ENCODE results near the gene RBMS3. TPM values are rescaled to one million over a fixed set of nuclear protein-coding genes. Genes with fewer than 3 reads are reported as not detected.

Gene RBMS3
- total RNA-seq, 1 experiment from 2014 or later: 7.4 TPM

DNA sequence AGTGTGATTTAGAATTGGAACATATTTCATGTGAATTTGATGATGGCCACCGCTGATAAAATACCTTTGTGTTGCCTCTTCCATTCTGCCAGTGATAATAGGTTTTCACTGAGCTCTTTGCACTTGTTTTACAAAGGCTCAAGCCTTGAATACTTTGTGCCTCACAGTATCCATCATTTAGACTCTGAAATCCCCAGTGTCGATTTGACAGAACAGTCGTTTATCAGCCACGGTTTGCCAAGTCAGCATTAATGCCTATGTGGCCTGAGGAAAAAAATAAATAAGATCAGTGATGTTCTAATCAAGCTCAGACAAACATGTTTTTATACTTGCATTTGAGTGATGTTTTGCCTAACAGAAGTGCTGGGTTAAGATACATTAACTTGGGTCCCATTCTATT is 399.1 kb downstream of the RBMS3 start:
- Mint-ChIP-seq H3K27me3 (ENCODE audit: insufficient read depth, unreplicated experiment) (no peaks in the 10 kb centered on the region), H3K27ac (ENCODE audit: unreplicated experiment) (no peak overlapping the region), H3K36me3 (ENCODE audit: insufficient read depth, unreplicated experiment) (peaks cover 15% of the 10 kb centered on the region), H3K4me1 (ENCODE audit: low read depth, unreplicated experiment) (peaks cover 17% of the 10 kb centered on the region), H3K4me3 (ENCODE audit: unreplicated experiment) (no peak overlapping the region), H3K9me3 (ENCODE audit: unreplicated experiment) (peaks cover under 1% of the 10 kb centered on the region)
- TF ChIP-seq, protein P1, sequence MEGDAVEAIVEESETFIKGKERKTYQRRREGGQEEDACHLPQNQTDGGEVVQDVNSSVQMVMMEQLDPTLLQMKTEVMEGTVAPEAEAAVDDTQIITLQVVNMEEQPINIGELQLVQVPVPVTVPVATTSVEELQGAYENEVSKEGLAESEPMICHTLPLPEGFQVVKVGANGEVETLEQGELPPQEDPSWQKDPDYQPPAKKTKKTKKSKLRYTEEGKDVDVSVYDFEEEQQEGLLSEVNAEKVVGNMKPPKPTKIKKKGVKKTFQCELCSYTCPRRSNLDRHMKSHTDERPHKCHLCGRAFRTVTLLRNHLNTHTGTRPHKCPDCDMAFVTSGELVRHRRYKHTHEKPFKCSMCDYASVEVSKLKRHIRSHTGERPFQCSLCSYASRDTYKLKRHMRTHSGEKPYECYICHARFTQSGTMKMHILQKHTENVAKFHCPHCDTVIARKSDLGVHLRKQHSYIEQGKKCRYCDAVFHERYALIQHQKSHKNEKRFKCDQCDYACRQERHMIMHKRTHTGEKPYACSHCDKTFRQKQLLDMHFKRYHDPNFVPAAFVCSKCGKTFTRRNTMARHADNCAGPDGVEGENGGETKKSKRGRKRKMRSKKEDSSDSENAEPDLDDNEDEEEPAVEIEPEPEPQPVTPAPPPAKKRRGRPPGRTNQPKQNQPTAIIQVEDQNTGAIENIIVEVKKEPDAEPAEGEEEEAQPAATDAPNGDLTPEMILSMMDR (IDR thresholded peaks at IDR 0.05; ENCODE audit: insufficient read depth in 1 of 2, low read depth in 1 of 2, low read length in 1 of 2, severe bottlenecking in 1 of 2, unreplicated experiment in 1 of 2): no peak
- Histone ChIP-seq H3K4me3 (ENCODE audit: low read depth, low read length) (no peak overlapping the region), H3K4me1 (peaks cover 31% of the 10 kb centered on the region), H3K36me3 (ENCODE audit: control insufficient read depth, insufficient read depth, low read length) (no peaks in the 10 kb centered on the region), H3K9me3 (peaks cover 5% of the 10 kb centered on the region; the same call in 1 of the 2 replicates), H3K27me3 (replicated peaks; ENCODE audit: control insufficient read depth, insufficient read depth, low read length) (no peaks in the 10 kb centered on the region)
- DNase-seq: no peak
- POLR2A ChIA-PET: no interaction called here
- CTCF ChIA-PET: interaction anchor here (0.6 kb wide), 1 partner anchor 292 kb away, joined by 3 read pairs; no protein-coding TSS in a partner anchor
- BruUV-seq (replicated peaks): no TSS peak
- intact Hi-C loops (cut with micrococcal nuclease; ENCODE audit: unreplicated experiment): loop anchor here (5.0 kb wide), 1 partner anchor 398 kb away; the partner anchor contains the start of gene RBMS3

- Mint-ChIP-seq H3K27me3 (ENCODE audit: insufficient read depth, unreplicated experiment) (no peaks in the 10 kb centered on the region), H3K36me3 (ENCODE audit: insufficient read depth, unreplicated experiment) (peaks cover 10% of the 10 kb centered on the region), H3K27ac (ENCODE audit: unreplicated experiment) (peak overlapping the region; percentile 66), H3K4me3 (ENCODE audit: unreplicated experiment) (peak overlapping the region; percentile 3), H3K9me3 (ENCODE audit: unreplicated experiment) (no peaks in the 10 kb centered on the region), H3K4me1 (ENCODE audit: low read depth, unreplicated experiment) (peaks cover 24% of the 10 kb centered on the region)
- POLR2A ChIA-PET: interaction anchor here (0.6 kb wide), 1 partner anchor 925 kb away, joined by 4 read pairs; no protein-coding TSS in a partner anchor
- peak; percentile 71 to 72 for DNase-seq
- Histone ChIP-seq H3K36me3 (ENCODE audit: control insufficient read depth, insufficient read depth, low read length) (no peaks in the 10 kb centered on the region), H3K9me3 (no peaks in the 10 kb centered on the region), H3K27me3 (replicated peaks; ENCODE audit: control insufficient read depth, insufficient read depth, low read length) (no peaks in the 10 kb centered on the region), H3K4me3 (ENCODE audit: low read depth, low read length) (no peak overlapping the region), H3K4me1 (peaks cover 57% of the 10 kb centered on the region)
- no TSS peak for BruUV-seq (replicated peaks)
- intact Hi-C loops (cut with micrococcal nuclease; ENCODE audit: unreplicated experiment): loop anchor here (1.0 to 5.0 kb wide), 4 partner anchors 11 to 474 kb away; partner anchors contain the start of gene RBMS3
- TF ChIP-seq, protein P1 (IDR thresholded peaks at IDR 0.05; ENCODE audit: insufficient read depth in 1 of 2, low read depth in 1 of 2, low read length in 1 of 2, severe bottlenecking in 1 of 2, unreplicated experiment in 1 of 2): no peak
- CTCF ChIA-PET: interaction anchor here (1.2 kb wide), 1 partner anchor 18 kb away, joined by 3 read pairs; no protein-coding TSS in a partner anchor
Measured at GRCh38 chr3:29683018-29683993, 402.4 kb downstream of the RBMS3 start.

DNA sequence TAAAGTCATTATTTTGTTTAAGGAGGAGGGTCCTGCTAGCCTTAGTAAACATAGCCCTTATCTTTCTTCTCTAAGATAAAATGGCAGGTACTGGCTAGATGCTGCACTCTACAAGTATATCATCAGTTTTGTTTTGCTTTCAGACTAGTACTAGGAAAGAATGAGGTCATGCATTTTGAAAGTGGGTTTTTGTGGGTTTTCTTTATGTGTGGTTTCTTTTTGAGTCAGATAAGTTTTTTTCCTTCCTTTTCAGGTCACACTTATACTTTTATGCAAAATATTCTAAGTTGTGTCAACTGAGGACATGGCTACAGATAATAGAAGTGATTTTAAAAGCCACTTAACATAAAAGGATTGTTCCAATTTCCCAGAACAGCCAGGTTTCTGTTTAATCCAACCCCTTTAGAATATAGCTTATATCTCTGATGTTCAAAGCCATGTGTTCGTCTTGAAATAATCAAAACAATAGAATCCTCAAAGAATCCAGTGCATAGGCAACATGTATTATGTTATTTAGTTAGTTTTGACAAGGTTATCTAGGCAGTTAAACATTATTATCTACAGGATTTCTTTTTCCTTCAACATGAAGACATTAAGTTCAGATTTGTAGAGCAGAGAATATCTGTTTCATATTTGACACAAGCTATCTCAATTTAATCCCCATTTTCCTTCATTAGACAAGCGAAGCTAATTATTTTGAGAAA is 406.2 kb downstream of the RBMS3 start:
- intact Hi-C loops (cut with micrococcal nuclease; ENCODE audit: unreplicated experiment): no loop called here
- no TSS peak for BruUV-seq (replicated peaks)
- Histone ChIP-seq H3K4me3 (ENCODE audit: low read depth, low read length) (no peak overlapping the region), H3K36me3 (ENCODE audit: control insufficient read depth, insufficient read depth, low read length) (no peaks in the 10 kb centered on the region), H3K9me3 (0 out of 2 replicates have a peak, but pooled peaks cover 5% of the 10 kb centered on the region), H3K4me1 (peaks cover 62% of the 10 kb centered on the region), H3K27me3 (replicated peaks; ENCODE audit: control insufficient read depth, insufficient read depth, low read length) (no peaks in the 10 kb centered on the region)
- POLR2A ChIA-PET: no interaction called here
- TF ChIP-seq, protein P1 (IDR thresholded peaks at IDR 0.05; ENCODE audit: insufficient read depth in 1 of 2, low read depth in 1 of 2, low read length in 1 of 2, severe bottlenecking in 1 of 2, unreplicated experiment in 1 of 2): no peak
- no peaks in the 10 kb centered on the region for H3K9me3 Mint-ChIP-seq (ENCODE audit: unreplicated experiment)
- no peak for DNase-seq
- no peak overlapping the region for H3K27ac Mint-ChIP-seq (ENCODE audit: unreplicated experiment)
- peaks cover 10% of the 10 kb centered on the region for H3K36me3 Mint-ChIP-seq (ENCODE audit: insufficient read depth, unreplicated experiment)
- H3K4me1 Mint-ChIP-seq (ENCODE audit: low read depth, unreplicated experiment): peaks cover 25% of the 10 kb centered on the region
- H3K4me3 Mint-ChIP-seq (ENCODE audit: unreplicated experiment): no peak overlapping the region
- CTCF ChIA-PET: no interaction called here
- H3K27me3 Mint-ChIP-seq (ENCODE audit: insufficient read depth, unreplicated experiment): no peaks in the 10 kb centered on the region

Data from Caco-2 (cell line).